Epithelial cell of esophagus (primary cell): ENCODE results near the gene FERMT2.

Experiments used
- DNase-seq: peaks from one replicate; pipeline ENCODE4 v3.0.0; 2010; ENCODE audit warnings: low read depth
- H3K4me3 ChIP-seq: 2 replicates; pipeline ENCODE4 v1.5.1; 2011; ENCODE audit warnings: mild to moderate bottlenecking, low read length, control low read depth
- CTCF ChIP-seq: IDR thresholded peaks from 2 replicates; pipeline ENCODE4 v1.5.1; 2011; ENCODE audit warnings: low read depth, mild to moderate bottlenecking, low read length, control low read depth, inconsistent platforms; ENCODE audit not compliant: insufficient read depth; ENCODE audit errors: missing control alignments

The FERMT2 gene

GRCh38 chr14:52951681-52952554 lies 1.1 kb upstream of the FERMT2 start:
- TF ChIP-seq CTCF: no peak
- peak overlapping the region; percentile 57 for H3K4me3 ChIP-seq
- DNase-seq: peak; percentile 48

GRCh38 chr14:52950410-52950897 lies 396 bp downstream of the FERMT2 start:
- H3K4me3 ChIP-seq: peak overlapping the region; percentile 72
- peak; percentile 39 for DNase-seq
- TF ChIP-seq CTCF: no peak

GRCh38 chr14:52949711-52950409 lies 990 bp downstream of the FERMT2 start:
- DNase-seq: peak; percentile 62
- peak overlapping the region; percentile 72 for H3K4me3 ChIP-seq
- TF ChIP-seq CTCF: no peak

- TF ChIP-seq CTCF: no peak
- no peak for DNase-seq
- peak overlapping the region; percentile 72 for H3K4me3 ChIP-seq
These were observed 1.6 kb downstream of the FERMT2 start for GRCh38 chr14:52949249-52949648.

- DNase-seq: no peak
- no peak for TF ChIP-seq CTCF
- no peak overlapping the region for H3K4me3 ChIP-seq
These were observed 2.0 kb downstream of the FERMT2 start for GRCh38 chr14:52948836-52949235.

- TF ChIP-seq CTCF: no peak
- H3K4me3 ChIP-seq: no peak overlapping the region
- peak; percentile 25 for DNase-seq
These were observed 2.8 kb downstream of the FERMT2 start for GRCh38 chr14:52948039-52948438.
